PC-3 (cell line): ENCODE measurements around the gene MET.

Experiments used
- EZH2 ChIP-seq: fragments of 300-600 bp; sonication (generic); IDR thresholded peaks from one replicate; pipeline ENCODE4 v1.6.1; 2017; ENCODE audit warnings: antibody characterized with exemption, mild to moderate bottlenecking, low read length; ENCODE audit not compliant: unreplicated experiment
- TF ChIP-seq, protein P1 (sequence below): fragments of 300-600 bp; sonication (generic); conservative IDR thresholded peaks from 2 replicates; pipeline ENCODE4 v1.5.1; 2017; ENCODE audit warnings: antibody characterized with exemption, low read depth, mild to moderate bottlenecking, low read length

DNA sequence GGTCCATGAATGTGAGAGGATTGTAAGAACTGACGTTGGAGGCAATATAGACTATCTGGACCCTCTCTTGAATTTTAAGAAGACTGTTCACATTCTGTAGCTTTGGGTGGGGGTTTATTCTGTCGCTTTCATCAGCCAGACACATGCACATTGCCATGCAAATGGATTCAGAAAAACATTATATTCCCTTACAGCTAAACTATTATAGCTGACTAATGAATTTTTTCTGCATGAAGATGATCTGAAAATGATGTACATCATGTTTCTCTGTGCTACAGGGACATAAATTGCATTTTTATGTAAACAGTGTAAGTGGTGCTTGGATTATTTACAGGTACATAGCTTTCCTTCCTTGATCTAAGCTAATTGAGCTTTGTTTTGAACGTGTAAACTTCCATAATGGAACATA lies 1.5 kb downstream of the MET start:
- TF ChIP-seq, protein P1, sequence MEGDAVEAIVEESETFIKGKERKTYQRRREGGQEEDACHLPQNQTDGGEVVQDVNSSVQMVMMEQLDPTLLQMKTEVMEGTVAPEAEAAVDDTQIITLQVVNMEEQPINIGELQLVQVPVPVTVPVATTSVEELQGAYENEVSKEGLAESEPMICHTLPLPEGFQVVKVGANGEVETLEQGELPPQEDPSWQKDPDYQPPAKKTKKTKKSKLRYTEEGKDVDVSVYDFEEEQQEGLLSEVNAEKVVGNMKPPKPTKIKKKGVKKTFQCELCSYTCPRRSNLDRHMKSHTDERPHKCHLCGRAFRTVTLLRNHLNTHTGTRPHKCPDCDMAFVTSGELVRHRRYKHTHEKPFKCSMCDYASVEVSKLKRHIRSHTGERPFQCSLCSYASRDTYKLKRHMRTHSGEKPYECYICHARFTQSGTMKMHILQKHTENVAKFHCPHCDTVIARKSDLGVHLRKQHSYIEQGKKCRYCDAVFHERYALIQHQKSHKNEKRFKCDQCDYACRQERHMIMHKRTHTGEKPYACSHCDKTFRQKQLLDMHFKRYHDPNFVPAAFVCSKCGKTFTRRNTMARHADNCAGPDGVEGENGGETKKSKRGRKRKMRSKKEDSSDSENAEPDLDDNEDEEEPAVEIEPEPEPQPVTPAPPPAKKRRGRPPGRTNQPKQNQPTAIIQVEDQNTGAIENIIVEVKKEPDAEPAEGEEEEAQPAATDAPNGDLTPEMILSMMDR: no peak
- no peak for TF ChIP-seq EZH2
